Tibial artery (tissue), 4 donors: ENCODE data around the gene SNX25.
"Not testable (repeated sequence)": the region's sequence is repeated elsewhere in the genome, so short reads cannot be mapped to it uniquely, and the experiment has no call there.

ENCODE experiments used
- DNase-seq, 2 donors: peaks; one replicate each; pipeline ENCODE4 v3.0.0-alpha.2; 2019
- H3K27ac ChIP-seq, 2 donors: fragments of 200-600 bp; sonication (generic) in 1 of 2; 1 replicate in 1 of 2; 2 replicates in 1 of 2; pipeline ENCODE4 v1.5.1; 2018 to 2019; ENCODE audit warnings: mild to moderate bottlenecking in 1 of 2
- H3K27me3 ChIP-seq, 2 donors: fragments of 200-600 bp; sonication (generic) in 1 of 2; one replicate each; pipeline versions ENCODE4 v1.5.1 to v1.6.0; 2016 to 2019
- H3K36me3 ChIP-seq, 3 donors: fragments of 200-600 bp; sonication (generic) in 2 of 3; one replicate each; pipeline ENCODE4 v1.5.1; 2016 to 2019; ENCODE audit warnings: mild to moderate bottlenecking in 2 of 3
- H3K4me1 ChIP-seq, 4 donors: fragments of 200-600 bp; sonication (generic) in 2 of 4; 1 replicate in 3 of 4; 2 replicates in 1 of 4; pipeline ENCODE4 v1.5.1; 2016 to 2019
- H3K4me3 ChIP-seq, 2 donors: fragments of 200-600 bp; sonication (generic) in 1 of 2; 1 replicate in 1 of 2; 2 replicates in 1 of 2; pipeline ENCODE4 v1.5.1; 2018 to 2019; ENCODE audit warnings: mild to moderate bottlenecking in 2 of 2
- H3K9me3 ChIP-seq, 3 donors: fragments of 200-600 bp; sonication (generic) in 1 of 3; one replicate each; pipeline ENCODE4 v1.5.1; 2016 to 2019
- CTCF ChIP-seq, 2 experiments: fragments of 200-600 bp in 1 of 2; fragments of 450-650 bp in 1 of 2; IDR thresholded peaks; one replicate each; pipeline ENCODE4 v1.5.1; 2017 to 2019; ENCODE audit warnings: antibody characterized with exemption in 2 of 2, mild to moderate bottlenecking in 1 of 2, moderate library complexity in 1 of 2
- intact Hi-C: fragments of 100-400 bp; cut with DNase I; formaldehyde crosslinking; loops from one replicate; pipeline ENCODE4 v1.15.0; 2023; ENCODE audit warnings: low total_unique reads

The SNX25 gene

DNA sequence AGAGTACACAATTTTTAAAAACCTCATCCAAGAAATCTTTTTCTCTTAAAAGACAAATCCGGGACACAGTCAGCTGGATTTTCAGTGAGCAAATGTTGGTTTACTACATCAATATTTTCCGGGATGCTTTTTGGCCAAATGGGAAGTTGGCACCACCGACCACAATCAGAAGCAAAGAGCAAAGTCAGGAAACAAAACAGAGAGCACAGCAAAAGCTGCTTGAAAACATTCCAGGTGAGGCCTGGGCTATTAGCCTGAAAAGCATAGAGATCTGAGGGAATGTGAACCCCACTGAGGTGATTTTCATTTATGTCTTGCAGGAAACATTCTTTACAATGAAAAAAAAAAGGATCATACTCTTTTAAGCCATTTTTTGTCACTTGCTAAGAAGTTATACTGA is 152.5 kb downstream of the SNX25 start:
- Histone ChIP-seq H3K4me1 (peaks cover 0 to 75% (median 15%) of the 10 kb centered on the region in 4 donors), H3K4me3 (no peak overlapping the region), H3K27ac (peak overlapping the region; percentile 72 to 84), H3K27me3 (no peaks in the 10 kb centered on the region), H3K9me3 (no peaks in the 10 kb centered on the region), H3K36me3 (no peaks in the 10 kb centered on the region)
- DNase-seq: no peak
- no peak for TF ChIP-seq CTCF (IDR thresholded peaks at IDR 0.05)
- intact Hi-C loops: no loop called here

- peaks cover 0 to 68% (median 15%) of the 10 kb centered on the region in 4 donors for H3K4me1 ChIP-seq
- intact Hi-C loops, H3K27me3 ChIP-seq: not testable (repeated sequence)
Measured at GRCh38 chr4:185362570-185362969, 153.2 kb downstream of the SNX25 start.

DNA sequence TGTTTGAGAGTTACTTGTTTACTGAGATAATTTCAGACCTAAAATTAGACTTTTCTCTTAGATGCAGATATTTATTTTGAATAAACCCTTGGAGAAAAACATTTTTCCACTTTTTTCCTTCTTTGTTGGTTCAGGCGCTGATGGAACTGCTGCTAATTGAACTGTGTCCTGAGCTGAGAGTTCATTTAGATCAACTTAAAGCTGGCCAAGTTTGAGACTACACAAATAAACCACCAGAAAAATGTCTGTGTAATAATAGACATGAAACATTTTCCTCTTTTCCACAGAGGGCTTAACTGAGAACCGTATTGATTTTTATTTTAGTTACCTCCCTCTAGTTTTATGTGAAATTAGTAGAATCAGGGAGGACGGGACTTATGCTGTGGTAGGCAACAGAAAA is 153.9 kb downstream of the SNX25 start:
- no peak for TF ChIP-seq CTCF (IDR thresholded peaks at IDR 0.05)
- H3K27ac ChIP-seq: peak overlapping the region; percentile 72 to 84
- H3K27me3 ChIP-seq: no peaks in the 10 kb centered on the region
- intact Hi-C loops: no loop called here
- H3K9me3 ChIP-seq: no peaks in the 10 kb centered on the region
- peaks cover 0 to 4% (median 0%) of the 10 kb centered on the region in 3 donors for H3K36me3 ChIP-seq
- H3K4me3 ChIP-seq: no peak overlapping the region
- DNase-seq: no peak
- H3K4me1 ChIP-seq: peaks cover 0 to 62% (median 15%) of the 10 kb centered on the region in 4 donors

More at GRCh38 chr4:185362570-185362969, 153.2 kb downstream of the SNX25 start:
- H3K27ac ChIP-seq: peak overlapping the region; percentile 72 to 84
- H3K4me3 ChIP-seq, H3K9me3 ChIP-seq, H3K36me3 ChIP-seq, DNase-seq: not testable (repeated sequence)

GRCh38 chr4:185364886-185365285 is 155.5 kb downstream of the SNX25 start:
- DNase-seq: no peak
- TF ChIP-seq CTCF (IDR thresholded peaks at IDR 0.05): no peak
- intact Hi-C loops: no loop called here
- Histone ChIP-seq H3K4me3 (no peak overlapping the region), H3K27ac (no peak overlapping the region), H3K27me3 (no peaks in the 10 kb centered on the region), H3K9me3 (no peaks in the 10 kb centered on the region), H3K36me3 (peaks cover 0 to 9% (median under 1%) of the 10 kb centered on the region in 3 donors), H3K4me1 (peaks cover 0 to 45% (median 9%) of the 10 kb centered on the region in 4 donors)

GRCh38 chr4:185369731-185370130 is 160.3 kb downstream of the SNX25 start:
- no peak for DNase-seq
- H3K36me3 ChIP-seq: peaks cover 18 to 39% (median 23%) of the 10 kb centered on the region in 3 donors
- no peak overlapping the region for H3K4me3 ChIP-seq
- H3K9me3 ChIP-seq: no peaks in the 10 kb centered on the region
- no peak overlapping the region for H3K27ac ChIP-seq
- intact Hi-C loops: loop anchor here (10.0 kb wide), 1 partner anchor 145 kb away; no protein-coding TSS in a partner anchor
- H3K27me3 ChIP-seq: no peaks in the 10 kb centered on the region
- H3K4me1 ChIP-seq: no peaks in the 10 kb centered on the region
- no peak for TF ChIP-seq CTCF (IDR thresholded peaks at IDR 0.05)

DNA sequence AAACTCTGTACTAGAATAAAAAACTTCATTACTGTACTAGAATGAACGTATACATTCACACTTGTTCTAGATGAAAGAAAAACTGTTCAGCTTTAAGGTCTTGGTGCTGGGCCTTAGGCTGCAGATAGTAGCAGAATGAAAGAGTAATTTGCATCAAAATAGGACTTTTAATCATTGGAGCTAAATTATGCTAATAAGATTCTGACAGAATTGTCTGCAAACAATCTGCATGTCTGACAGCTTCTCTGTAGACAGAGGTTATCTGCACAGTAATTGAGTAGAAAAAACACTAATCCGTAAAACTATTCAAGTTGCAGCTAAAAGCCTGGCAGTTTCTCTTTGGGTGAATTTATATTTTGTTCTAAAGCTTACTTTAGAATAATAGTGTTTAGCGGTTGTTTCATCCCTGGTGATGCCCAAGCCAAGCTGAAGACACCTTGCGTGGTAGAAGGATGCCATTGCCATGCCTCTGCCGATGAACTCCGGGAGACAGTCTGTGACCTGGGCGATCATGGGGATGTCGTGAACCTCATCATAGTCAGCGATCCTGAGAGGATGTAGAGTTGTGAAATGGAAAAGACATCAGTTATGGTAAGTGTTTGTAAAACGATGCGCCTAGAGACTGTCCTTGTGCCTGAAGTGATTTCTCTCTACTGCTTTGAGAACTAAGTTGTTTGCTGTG is 161.0 kb downstream of the SNX25 start:
- no peaks in the 10 kb centered on the region for H3K4me1 ChIP-seq
- peaks cover 18 to 39% (median 23%) of the 10 kb centered on the region in 3 donors for H3K36me3 ChIP-seq
- no peak for TF ChIP-seq CTCF (IDR thresholded peaks at IDR 0.05)
- H3K9me3 ChIP-seq: no peaks in the 10 kb centered on the region
- no peak overlapping the region for H3K27ac ChIP-seq
- no peak overlapping the region for H3K4me3 ChIP-seq
- H3K27me3 ChIP-seq: no peaks in the 10 kb centered on the region
- intact Hi-C loops: loop anchor here (10.0 kb wide), 1 partner anchor 146 kb away; no protein-coding TSS in a partner anchor
- no peak for DNase-seq
